GM12801 (cell line): ENCODE measurements around the gene SLC39A8.

Experiments
- TF ChIP-seq, protein P1 (sequence below): IDR thresholded peaks from one replicate; pipeline ENCODE4 v1.5.1; 2011; ENCODE audit warnings: control low read depth; ENCODE audit not compliant: insufficient read length; ENCODE audit errors: extremely low read depth

SLC39A8 gene

GRCh38 chr4:102223461-102223860 is 121.8 kb downstream of the SLC39A8 start:
- TF ChIP-seq, protein P1, sequence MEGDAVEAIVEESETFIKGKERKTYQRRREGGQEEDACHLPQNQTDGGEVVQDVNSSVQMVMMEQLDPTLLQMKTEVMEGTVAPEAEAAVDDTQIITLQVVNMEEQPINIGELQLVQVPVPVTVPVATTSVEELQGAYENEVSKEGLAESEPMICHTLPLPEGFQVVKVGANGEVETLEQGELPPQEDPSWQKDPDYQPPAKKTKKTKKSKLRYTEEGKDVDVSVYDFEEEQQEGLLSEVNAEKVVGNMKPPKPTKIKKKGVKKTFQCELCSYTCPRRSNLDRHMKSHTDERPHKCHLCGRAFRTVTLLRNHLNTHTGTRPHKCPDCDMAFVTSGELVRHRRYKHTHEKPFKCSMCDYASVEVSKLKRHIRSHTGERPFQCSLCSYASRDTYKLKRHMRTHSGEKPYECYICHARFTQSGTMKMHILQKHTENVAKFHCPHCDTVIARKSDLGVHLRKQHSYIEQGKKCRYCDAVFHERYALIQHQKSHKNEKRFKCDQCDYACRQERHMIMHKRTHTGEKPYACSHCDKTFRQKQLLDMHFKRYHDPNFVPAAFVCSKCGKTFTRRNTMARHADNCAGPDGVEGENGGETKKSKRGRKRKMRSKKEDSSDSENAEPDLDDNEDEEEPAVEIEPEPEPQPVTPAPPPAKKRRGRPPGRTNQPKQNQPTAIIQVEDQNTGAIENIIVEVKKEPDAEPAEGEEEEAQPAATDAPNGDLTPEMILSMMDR: no peak

DNA sequence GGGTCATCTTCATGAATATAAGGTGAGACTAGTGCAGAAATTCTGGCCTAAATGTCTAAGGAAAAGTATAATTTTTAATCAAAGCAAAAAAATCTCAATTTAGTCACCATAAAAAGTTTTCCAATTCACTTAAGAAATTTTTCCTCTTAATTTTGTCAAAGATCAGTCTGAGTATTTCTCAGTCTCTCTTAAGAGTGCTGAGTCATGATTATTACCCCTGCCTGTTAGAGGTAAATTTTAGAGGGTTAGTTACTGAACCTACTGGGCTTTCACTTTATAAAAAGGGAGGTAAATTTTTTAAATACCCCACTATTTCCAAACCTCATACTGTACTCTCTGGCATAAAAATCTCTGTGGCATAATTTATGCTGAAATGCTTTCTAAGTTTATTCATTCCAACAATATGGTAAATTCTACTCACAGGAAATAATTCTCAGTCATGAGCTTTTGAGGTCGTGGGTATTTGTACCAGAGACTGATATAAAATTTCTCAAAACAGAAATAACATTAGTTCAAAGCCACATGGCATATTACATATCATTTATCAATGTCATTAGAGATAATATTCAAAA is 122.4 kb downstream of the SLC39A8 start:
- TF ChIP-seq, protein P1: no peak

- TF ChIP-seq, protein P1: no peak
Observed at GRCh38 chr4:102219129-102219528, 126.2 kb downstream of the SLC39A8 start.

- TF ChIP-seq, protein P1: no peak
Observed at GRCh38 chr4:102218656-102219055, 126.6 kb downstream of the SLC39A8 start.

DNA sequence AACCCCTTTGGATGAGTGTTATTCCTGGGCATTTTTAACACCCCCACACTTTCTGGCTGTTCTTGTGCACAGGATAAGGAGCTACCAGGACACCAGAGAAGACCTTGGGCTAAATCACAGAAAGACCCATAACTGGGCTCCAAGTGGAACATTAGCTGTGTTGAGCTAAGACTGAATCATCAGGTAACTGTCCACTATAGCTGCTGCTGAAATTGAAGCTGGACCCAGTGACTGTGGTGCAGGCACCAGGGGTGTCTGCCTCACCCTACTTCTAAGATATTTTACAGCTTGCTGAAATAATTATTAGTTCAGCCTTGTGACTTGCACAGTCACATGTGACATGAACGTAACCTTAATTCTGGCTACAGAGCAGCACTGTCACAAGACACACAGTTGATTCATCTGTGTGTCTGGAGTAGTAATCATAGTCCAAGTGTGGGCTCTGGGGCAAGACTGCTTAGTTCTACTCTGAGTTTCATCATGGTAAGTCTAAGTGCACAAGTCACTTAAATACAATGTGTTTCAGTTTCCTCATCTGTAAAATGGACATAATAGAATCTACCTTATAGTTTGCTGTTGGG is 127.4 kb downstream of the SLC39A8 start:
- TF ChIP-seq, protein P1: no peak

DNA sequence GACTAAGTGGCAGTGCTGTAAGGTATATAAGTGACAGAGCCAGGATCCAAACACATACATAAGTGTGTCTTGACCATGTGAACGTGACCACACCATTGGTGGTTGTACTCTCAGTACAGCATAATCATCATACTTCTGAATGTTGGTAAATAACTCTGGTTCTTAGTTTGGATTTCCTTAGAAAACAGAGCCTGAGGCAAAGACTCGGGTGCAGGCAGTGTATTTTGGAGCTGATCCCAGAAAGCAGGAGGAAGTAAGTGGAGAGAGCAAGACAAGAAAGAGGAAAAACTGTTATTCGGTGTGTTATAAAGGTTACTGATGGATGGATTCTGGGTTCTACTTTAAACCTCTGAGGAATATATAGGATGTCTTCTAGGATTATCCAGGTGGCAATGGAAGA is 127.9 kb downstream of the SLC39A8 start:
- TF ChIP-seq, protein P1: no peak

DNA sequence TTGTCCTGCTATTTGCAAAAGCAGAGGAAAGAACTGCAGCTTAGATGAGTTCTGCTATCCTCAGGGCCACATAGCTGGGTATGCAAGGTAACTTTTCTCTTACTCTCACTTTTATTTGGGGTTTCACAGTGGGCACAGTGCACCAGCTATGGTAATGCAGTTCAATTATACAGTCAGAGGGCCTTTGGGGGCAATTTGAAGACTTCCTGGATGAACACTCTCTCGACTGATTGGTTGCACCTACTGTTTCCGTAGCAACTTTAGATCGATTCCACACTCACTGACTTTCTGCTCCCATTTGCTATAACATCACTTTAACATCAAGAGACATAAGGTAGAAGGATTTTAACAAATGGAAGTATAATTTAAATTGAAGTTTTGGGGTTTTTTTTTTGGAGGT is 128.6 kb downstream of the SLC39A8 start:
- TF ChIP-seq, protein P1: no peak

DNA sequence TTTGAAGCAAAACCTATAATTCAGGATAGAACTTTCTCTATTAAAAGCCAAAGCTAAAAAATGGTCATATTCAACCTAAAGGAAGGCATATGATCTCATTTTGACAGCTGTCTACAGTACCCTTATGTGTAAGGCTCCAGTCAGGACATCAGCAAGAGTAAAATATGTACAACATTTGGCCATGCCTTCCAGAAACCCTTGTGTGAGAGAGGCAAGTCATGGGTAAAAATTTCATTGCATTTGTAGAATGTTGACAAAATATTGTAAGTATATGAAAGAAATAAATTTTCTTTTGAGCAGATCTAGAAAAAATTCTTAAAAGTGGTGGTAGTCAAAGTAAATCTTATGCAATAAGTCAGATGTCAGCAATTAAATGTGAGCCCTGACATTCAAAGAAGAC is 132.3 kb downstream of the SLC39A8 start:
- TF ChIP-seq, protein P1: no peak
